Measurements from ENCODE around the gene TMEM208. TPM values are rescaled to one million over a fixed set of nuclear protein-coding genes. Genes with fewer than 3 reads are reported as not detected.

Gene TMEM208
- total RNA-seq, 2 donors from 2014 or later: 25.1 to 33.1 TPM

DNA sequence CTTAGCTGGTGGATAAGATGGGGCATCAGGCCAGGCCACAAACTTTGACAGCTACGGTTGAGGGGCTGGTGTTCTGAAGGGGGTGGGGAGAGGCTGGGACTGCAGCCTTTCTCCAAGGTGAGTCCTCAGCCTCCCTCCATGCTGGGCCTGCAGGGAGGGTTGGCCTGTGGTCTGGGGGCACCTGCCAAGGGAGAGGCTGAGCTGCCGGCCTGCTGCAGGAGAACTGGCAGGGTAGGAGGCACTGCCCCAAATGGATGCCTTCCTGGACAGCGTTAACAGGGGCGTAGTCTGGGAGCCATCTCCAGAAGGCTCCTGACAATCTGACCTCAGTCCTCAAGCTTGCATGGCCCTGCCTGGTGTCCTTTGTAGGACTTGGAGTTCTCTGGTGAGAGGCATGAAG is 22.9 kb upstream of the TMEM208 start:
- DNase-seq (ENCODE audit: low spot score): no peak
- intact Hi-C loops (cut with DNase I): no loop called here

DNA sequence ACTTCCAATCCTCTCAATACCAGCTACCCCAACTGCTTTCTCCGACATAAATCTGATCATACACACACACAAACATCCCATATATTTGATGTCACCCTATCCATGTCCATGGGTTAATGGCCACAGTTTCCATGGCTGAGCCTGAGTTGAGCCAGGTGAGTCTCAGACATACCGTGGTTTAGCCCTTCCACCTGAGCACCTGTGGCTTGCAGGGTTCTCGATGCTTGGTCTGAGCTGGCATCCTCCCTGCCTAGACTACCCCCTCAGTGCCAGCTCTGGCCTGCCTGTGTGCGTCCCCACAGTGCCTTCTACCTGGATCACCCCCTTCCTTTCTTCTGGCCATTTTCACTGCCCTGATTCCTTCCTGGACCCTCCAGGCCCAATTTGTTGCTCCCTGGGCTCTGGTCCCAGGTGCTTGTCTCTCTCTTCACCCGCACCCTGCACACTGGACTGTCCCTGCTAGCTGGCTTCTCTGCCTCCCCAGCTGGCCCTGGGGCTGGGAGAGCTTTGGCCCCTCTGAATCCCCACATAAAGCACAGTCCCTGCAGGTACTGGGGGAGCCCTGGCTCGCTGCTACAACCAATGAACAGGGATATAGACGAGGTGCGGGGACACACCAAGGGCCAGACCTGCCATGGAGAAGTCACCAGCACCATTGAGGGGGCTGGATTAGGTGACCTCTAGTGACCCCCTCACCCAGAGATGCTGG is 20.6 kb upstream of the TMEM208 start:
- intact Hi-C loops (cut with DNase I): no loop called here

DNA sequence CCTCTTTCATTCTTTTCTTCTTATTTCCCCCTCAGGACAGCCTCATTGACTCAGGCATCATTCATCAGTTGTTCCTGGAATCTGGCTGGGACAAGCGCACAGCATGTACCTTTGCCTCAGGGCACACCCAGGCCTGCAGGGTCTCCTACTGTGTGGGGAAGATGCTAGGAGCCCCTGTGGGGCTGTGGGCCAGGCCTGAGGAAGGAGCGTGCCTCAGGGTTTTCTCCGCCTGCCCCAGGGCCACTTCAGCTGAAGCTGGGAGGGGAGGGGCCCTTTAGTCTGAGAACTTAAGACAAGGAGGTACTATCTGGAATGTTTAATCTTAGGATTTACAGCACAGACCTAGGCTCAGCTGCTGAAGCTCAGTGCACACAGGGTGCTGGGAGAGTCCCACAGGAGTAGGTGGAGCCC is 20.1 kb upstream of the TMEM208 start:
- intact Hi-C loops (cut with DNase I): no loop called here
- no peak for DNase-seq (ENCODE audit: low spot score)

More for the DNA sequence above, 20.6 kb upstream of the TMEM208 start:
- no peak for DNase-seq (ENCODE audit: low spot score)

DNA sequence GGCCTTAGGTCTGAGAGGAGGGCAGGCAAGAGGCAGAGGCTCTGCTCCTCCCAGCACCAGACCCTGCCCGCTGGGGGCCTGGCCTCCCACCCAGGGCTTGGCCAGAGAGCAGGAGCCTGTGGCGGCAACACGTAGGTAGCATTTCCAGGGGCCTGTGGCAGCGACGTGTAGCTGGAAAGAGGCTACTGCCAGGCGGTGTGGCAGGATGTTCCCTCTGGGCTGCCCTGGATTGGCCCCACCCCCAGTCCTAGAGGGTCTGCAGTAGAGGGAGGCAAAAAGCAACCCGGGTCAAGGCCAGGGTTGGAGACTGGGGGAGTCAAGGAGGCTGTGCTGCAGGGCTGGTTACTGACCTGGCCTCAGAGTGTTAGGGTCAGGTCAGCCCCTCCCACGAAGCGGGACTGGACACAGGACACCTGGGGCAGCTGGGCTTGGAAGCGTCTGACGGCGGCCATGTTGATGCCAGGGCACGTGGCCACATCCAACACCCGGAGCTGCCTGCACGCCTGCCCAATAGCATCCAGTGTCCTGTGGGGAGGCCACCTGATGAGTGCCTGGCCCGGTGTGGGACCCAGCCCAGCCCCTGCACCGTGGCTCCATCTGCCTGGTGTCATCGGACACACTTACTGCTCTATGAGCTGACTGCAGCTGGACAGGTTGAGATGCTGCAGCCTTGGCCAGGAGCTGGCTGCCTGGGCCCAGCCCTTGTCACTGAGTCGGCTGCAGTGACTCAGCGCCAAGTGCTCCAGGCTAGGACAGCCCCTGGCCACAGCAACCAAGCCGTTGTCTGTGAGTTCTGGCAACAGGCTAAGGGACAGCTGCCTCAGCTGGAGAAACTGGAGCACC is 19.5 kb upstream of the TMEM208 start:
- intact Hi-C loops (cut with DNase I): no loop called here
- no peak for DNase-seq (ENCODE audit: low spot score)

DNA sequence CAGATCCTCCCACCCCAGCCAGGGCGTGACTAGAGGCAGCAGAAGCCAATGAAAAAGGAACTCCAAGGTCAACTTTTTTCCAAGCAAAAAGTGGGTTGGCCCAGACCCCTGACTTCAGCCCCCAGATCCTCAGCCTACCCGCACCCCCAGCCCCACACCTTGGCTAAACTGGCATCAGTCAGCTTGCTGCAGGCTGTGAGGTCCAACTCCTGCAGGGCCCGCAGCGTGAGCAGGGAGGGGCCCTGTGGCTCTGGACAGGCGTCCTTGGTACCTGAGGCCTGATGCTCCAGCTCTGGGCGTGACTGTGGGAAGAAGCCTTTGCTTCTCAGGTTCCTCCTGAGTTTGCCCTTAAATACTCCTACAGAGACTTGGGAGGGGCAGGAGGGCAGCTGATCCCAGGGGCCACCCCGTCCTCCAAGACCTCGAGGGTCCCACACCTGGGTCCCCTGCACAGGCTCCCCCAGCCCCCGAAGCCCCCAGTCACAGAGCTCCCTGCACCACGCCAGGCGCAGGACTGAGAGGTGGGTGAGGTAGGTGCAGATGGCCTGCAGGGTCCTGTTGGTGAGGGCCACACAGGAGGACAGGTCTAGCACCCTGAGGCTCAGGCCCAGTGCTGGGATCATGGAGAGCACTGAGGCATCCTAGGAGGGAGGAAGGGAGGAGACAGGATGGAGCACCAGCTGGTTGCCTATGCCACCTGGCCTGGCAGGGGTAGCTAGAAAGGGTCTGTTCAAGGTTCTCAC is 18.6 kb upstream of the TMEM208 start:
- DNase-seq (ENCODE audit: low spot score): no peak
- intact Hi-C loops (cut with DNase I): no loop called here

DNA sequence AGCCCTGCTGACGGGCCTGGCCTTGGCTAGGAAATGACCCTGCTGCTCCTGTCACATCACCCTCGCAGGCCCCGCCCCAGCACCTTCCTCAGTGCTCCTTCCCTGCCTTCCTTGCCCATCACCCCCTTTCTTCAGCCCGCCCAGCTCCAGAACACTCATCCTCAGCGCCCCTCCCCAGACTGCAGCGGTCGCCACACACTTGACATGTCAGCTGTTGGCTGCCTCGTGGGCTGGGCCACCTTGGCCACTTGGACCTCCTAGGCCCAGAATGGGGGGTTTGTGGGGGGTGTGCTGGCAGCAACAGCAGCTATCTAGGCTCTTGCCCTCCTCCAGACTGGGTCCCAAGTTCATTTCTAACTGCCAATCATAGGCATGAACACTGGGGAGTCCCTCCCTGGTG is 17.4 kb upstream of the TMEM208 start:
- DNase-seq (ENCODE audit: low spot score): no peak
- intact Hi-C loops (cut with DNase I): no loop called here

DNA sequence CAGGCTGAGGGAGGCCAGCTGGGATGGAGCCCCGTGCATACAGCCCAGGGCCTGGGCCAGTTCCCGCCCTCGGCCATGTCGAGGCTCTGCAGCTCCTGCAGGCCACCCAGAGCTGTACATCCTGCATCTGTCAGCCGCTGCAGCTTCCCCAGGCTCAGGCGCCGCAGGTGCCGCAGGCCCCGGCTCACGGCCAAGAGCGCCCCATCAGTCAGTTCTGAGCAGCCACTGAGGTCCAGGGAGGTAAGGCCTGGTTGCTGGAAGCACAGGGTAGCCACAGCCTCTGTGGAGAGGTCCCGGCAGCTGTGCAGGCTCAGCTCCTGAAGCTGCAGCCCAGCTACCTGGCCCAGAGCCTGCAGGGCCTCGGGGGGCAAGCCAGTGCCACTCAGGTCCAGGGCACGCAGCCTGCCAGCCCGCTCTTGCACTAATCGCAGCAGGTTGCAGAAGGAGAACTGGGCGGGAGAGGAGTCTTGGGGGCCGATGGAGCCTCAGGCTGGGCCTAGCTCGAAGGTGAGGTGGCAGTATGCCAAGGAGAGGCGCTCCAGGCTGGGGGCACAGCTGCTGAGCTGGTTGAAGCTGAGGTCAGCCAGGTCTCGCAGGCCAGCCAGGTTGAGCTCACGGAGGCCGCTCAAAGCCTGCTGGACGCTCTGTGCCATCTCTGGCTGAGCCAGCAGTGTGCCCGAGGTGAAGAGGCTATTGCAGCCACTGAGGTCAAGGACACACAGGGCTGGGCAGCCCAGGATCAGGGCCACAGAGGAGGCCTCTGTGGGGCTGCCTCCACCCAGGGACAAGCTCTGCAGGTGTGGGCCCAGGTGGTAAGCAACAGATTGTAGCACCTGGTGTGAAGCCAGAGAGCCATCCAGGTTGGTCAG is 16.6 kb upstream of the TMEM208 start:
- intact Hi-C loops (cut with DNase I): no loop called here

DNA sequence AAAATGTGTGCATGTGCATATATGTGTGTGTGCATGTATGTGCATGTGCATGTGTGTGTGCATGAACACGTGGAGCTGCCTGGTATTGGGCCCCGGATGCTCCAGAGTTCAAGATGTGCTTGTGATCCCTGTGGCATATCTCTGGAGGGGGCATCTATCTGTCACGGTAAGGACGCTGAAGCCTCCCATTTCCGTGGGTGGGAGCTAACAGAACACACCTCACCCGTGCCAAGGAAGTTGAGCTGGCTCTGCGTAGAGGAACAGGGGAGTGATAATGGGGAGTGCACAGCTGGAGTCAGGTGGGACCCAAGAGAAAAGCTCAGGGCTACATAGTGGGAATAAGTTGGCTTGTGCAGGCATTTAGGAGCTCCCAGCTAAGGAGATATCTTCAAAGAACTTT is 15.3 kb upstream of the TMEM208 start:
- no peak for DNase-seq (ENCODE audit: low spot score)
- intact Hi-C loops (cut with DNase I): no loop called here

More for the DNA sequence above, 16.6 kb upstream of the TMEM208 start:
- no peak for DNase-seq (ENCODE audit: low spot score)

DNA sequence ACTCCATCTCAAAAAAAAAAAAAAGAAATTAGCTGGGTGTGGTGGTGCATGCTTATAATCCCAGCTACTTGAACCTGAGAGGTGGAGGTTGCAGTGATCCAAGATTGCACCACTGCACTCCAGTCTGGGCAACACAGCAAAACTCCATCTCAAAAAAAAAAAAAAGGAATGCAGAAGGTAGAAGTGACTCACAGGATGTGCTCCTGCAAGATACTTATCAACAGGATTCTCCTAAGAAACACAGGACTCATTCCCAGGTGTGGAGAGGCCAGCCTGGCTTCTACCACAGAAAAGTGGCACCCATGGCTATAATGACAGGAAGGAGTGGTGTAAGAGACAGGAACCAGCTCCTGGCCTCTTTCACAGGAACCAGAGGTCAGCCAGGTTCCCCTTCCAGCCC is 14.2 kb upstream of the TMEM208 start:
- intact Hi-C loops (cut with DNase I): no loop called here
- DNase-seq (ENCODE audit: low spot score): no peak

DNA sequence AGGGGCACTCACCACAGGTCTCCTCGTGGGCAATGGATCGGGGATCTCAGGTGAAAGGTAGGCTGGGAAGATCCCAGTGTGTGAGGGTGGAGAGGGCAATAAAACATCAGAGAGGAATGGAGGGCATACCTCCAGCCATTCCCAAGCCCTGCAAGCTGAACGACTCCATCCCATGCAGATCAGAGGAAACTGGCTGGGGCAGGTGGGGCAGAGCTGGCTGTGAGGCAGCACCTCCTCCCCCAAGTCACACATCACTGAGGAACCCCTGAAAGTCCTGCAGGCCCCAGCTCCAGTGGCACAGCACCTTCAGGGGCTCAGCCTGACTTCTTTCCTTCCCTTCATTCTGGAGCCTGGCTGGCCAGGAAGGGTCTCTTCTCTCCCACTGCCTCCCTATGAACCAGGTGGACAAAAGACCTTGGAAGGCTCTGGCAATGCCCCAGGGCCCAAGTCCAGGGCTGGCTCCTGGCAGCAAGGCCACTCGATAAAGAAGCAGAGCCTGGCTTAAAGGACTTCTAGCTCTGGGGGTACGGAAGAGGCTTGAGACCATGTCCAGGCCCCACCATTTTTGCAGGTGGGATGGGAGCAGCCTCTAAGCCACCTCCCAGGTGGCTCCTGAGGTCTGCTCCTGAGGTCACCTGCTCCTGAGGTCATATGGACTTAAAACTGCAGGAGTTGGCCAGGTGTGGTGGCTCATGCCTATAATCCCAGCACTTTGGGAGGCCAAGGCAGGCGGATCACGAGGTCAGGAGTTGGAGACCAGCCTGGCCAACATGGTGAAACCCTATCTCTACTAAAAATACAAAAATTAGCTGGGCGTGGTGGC is 13.5 kb upstream of the TMEM208 start:
- DNase-seq (ENCODE audit: low spot score): no peak
- intact Hi-C loops (cut with DNase I): no loop called here

DNA sequence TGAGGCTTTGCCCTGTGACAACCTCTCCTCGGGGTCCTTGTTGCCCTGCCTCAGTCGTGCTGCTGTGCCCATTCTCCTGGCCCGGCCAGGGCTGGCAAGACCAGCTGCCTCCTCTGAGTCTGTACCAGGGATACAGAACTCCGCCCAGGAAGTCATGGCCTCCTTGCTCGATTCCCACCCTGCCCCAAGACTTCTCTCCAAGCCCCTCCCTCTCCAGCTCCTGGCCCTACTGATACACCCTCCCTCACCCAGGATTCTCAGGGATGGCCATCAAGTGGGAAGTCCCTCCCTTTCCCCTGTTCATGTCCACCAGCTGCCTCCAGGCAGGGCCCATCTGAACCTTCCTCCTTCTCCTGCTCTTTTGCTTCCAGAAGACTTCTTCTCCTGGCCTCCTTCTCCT is 11.2 kb upstream of the TMEM208 start:
- intact Hi-C loops (cut with DNase I): no loop called here
- no peak for DNase-seq (ENCODE audit: low spot score)

DNA sequence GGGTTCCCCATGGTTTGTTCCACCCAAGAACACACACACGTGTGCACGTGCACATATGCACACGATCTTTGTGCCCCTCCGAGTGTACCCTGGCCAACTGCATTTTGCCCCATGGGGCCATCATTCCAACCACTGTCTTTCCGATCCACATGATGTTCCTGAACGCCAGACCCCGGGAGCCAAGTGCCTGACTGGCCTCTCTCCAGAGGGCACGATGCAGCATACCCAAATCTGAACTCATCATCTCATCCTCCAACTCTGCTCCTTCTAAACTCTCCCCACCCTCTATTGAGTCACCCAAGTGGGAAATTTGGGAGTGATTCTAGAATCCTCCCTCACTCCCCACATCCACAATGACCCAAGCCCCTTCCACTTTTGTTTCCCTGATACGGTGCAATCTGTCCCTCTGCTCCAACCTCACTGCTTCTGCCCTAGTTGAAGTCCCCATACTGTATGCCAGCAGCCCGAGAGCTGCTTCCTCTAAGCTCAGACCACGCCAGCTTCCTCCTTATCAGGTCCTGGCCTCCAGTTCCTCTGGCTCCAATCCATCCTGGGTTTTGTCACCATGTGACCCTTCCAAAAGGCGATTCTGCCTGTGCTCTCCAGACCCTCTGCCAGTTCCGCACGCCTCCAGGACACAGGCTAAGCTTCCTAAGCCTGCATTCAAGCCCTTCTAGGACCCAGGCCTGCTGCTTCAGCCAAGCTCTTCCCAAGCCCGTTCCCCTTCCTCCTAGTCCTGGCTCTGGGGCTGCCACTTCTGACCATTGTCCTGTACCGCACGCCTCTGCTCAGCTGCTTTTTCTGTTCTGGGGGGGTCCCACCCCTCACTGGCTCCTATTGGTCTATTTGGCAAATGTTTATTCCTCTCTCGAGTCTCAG is 10.1 kb upstream of the TMEM208 start:
- intact Hi-C loops (cut with DNase I): no loop called here
- DNase-seq (ENCODE audit: low spot score): peak; percentile 83

DNA sequence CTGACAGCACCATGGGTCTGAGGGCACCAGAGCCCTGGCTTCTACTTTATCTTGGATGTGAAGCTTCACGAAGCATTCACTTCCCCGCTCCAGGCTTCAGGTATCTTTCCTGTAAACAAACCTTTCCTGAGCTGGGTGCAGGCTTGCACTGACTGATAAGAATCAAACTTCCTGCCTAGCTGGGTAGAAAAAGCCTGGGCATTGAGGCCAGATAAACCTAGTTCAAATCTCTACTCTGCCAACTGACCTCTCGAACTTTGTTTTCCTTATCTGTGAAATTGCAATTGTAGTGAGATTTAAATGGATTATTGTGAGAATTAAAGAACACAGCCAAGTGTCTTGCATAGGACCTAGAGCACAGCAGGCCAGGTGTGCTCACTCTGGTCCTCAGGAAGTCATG is 2.9 kb upstream of the TMEM208 start:
- intact Hi-C loops (cut with DNase I): no loop called here
- DNase-seq (ENCODE audit: low spot score): no peak

DNA sequence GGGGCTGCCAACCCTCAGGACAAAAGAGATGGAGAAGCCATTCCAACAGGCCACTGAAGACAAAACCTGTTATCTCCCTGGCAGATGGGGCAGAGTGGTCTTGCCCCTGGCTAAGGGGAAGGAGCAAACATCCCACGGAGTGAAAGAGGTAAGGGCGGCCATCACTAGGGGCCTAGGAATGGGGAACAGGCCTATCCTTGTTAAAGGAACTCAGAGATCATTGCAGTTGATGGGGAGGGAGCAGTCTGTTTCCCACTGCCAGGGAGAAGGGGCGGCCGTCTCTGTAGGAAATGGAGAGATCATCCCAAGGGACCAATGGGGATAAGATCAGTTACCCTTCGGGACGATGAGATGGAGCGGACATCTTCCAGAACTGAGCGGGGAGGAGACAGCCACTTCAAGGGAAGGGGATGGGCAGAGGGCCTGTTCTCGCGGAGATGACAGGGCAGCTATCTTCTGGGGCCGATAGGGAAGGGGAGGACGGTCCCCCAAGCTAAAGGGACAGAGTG is 581 bp upstream of the TMEM208 start:
- intact Hi-C loops (cut with DNase I): no loop called here
- no peak for DNase-seq (ENCODE audit: low spot score)

DNA sequence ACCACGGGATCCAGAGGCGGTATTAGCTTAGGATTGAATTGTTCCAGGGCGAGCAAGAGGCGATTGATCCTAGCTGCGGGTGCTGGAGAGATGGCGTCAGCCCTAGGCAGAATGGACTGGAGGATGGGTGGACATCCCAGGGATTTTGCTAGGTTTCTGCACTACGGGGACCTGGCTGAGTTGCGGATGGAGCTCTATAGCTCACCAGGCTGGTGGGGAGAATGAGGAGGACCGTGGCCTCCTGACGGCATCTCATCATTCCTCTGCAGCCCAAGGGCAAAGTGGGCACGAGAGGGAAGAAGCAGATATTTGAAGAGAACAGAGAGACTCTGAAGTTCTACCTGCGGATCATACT is 614 bp downstream of the TMEM208 start:
- DNase-seq (ENCODE audit: low spot score): no peak
- intact Hi-C loops (cut with DNase I): no loop called here

DNA sequence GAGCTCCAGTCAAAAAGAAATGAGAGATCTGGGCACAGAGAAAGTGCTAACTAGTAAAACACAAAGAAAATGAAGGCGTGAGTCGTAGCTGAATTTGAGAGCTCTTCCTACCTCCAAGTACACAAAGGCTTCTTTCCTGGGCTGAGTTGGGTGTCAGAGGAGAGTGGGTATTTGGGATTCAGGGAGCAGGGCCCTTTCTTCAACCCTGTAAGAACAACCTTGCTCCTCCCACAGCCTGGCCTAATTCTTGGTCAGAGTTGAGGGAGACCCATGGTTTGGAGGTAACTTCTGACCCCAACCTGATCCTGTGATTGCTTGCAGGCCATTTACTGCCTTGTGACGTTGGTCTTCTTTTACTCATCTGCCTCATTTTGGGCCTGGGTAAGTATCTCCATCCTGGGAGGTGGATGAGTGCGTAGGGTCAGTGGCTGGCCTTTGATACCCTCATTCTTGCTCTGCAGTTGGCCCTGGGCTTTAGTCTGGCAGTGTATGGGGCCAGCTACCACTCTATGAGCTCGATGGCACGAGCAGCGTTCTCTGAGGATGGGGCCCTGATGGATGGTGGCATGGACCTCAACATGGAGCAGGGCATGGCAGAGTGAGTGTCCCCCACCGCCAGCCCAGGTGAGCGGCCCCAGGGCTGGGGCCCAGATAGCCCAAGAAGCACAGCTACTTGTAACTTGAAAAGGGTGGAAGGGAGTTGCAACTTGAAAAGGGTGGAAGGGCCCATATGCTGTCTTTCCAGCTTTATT is 1.3 kb downstream of the TMEM208 start:
- intact Hi-C loops (cut with DNase I): no loop called here

DNA sequence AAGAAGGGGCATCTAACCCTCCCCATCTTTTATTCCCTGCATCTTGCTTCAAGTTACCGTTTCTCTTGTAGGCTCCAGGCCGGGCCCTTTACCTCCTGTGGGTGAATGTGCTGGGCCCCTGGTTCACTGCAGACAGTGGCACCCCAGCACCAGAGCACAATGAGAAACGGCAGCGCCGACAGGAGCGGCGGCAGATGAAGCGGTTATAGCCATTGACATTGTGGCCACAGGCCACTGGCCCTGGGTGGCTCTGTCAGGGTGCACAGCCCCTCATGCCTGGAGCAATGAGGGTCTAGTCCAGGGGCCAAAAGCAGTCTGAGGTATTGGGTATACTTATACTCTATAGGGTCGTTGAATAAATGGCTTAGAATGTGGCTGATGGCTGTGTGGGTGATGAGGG is 2.0 kb downstream of the TMEM208 start:
- DNase-seq (ENCODE audit: low spot score): no peak
- intact Hi-C loops (cut with DNase I): no loop called here

More for the DNA sequence above, 1.3 kb downstream of the TMEM208 start:
- DNase-seq (ENCODE audit: low spot score): no peak

Measured in posterior vena cava (tissue), 2 donors.